OCI-LY3 (cell line): Measurements from ENCODE around the gene AGAP1.

Experiments used
- H2AFZ ChIP-seq: fragments of 200-600, 300-600 bp; shearing (Covaris generic); 2 replicates; pipeline ENCODE4 v1.6.0; 2014; ENCODE audit warnings: antibody characterized with exemption, low read depth, low read length
- H3K27ac ChIP-seq: fragments of 200-600, 300-600 bp; sonication (generic); 2 replicates; pipeline ENCODE4 v1.5.1; 2014; ENCODE audit warnings: mild to moderate bottlenecking, low read length, moderate library complexity, mixed read lengths
- H3K27me3 ChIP-seq: fragments of 200-600, 300-600 bp; sonication (generic); 2 replicates; pipeline ENCODE4 v1.6.1; 2014; ENCODE audit warnings: low read depth, low read length, mixed read lengths
- H3K36me3 ChIP-seq: fragments of 200-600, 300-600 bp; sonication (generic); replicated peaks from 2 replicates; pipeline ENCODE3; 2014; ENCODE audit warnings: low read depth, low read length, mixed read lengths
- H3K4me1 ChIP-seq: fragments of 300-600, 200-600 bp; sonication (generic); 2 replicates; pipeline ENCODE4 v1.6.1; 2014; ENCODE audit warnings: low read length, mixed read lengths
- H3K4me2 ChIP-seq: fragments of 200-600, 300-600 bp; sonication (generic); 2 replicates; pipeline ENCODE4 v1.6.1; 2014; ENCODE audit warnings: low read length, mixed read lengths
- H3K4me3 ChIP-seq: fragments of 300-600, 200-600 bp; sonication (generic); 2 replicates; pipeline ENCODE4 v1.5.1; 2014; ENCODE audit warnings: antibody characterized with exemption, mild to moderate bottlenecking, low read length, moderate library complexity
- H3K79me2 ChIP-seq: fragments of 300-600, 200-600 bp; shearing (Covaris generic); 2 replicates; pipeline ENCODE4 v1.6.1; 2014; ENCODE audit warnings: mild to moderate bottlenecking, low read length, mixed read lengths
- H3K9ac ChIP-seq: fragments of 300-600, 200-600 bp; shearing (Covaris generic); 2 replicates; pipeline ENCODE4 v1.6.0; 2014; ENCODE audit warnings: mild to moderate bottlenecking, low read length, moderate library complexity
- H3K9me3 ChIP-seq: fragments of 200-600, 300-600 bp; shearing (Covaris generic); 2 replicates; pipeline ENCODE4 v1.6.1; 2014; ENCODE audit warnings: low read length, mixed read lengths; ENCODE audit not compliant: insufficient read depth
- H4K20me1 ChIP-seq: fragments of 200-600, 300-600 bp; sonication (generic); 2 replicates; pipeline ENCODE4 v1.6.1; 2016; ENCODE audit warnings: low read length, mixed read lengths; ENCODE audit not compliant: insufficient read depth
- EZH2phosphoT487 ChIP-seq: fragments of 200-600 bp; shearing (Covaris generic); IDR thresholded peaks from 2 replicates; pipeline ENCODE4 v1.6.1; 2018; ENCODE audit warnings: antibody characterized with exemption, mixed run types, low read depth
- TF ChIP-seq, protein P1 (sequence below): fragments of 200-600, 300-600 bp; sonication (generic); IDR thresholded peaks from 2 replicates; pipeline ENCODE4 v1.5.1; 2014; ENCODE audit warnings: antibody characterized with exemption, low read length, low read depth

AGAP1 gene

DNA sequence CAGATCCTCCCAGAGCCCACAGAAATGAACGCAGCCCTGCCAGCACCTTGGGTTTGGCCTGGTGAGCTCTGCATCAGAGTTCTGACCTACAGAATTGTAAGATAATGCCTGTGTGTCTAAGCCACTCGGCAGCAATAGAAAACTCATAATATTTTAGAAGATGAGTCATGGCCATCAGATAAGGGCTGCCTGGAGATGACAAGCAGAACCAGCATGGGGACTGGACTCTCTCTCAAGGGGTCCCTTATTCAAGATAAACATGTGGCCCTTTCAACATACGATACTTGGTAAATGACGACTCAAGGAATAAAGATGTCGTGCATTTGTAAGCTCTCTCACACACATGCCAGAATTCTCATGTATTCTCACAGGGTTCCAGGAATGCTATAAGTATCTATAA is 8.5 kb upstream of the AGAP1 start:
- no peak overlapping the region for H3K9ac ChIP-seq
- no peak overlapping the region for H2AFZ ChIP-seq
- no peak overlapping the region for H3K27ac ChIP-seq
- no peaks in the 10 kb centered on the region for H3K27me3 ChIP-seq
- no peak overlapping the region for H3K4me2 ChIP-seq
- no peak for TF ChIP-seq EZH2phosphoT487
- TF ChIP-seq, protein P1, sequence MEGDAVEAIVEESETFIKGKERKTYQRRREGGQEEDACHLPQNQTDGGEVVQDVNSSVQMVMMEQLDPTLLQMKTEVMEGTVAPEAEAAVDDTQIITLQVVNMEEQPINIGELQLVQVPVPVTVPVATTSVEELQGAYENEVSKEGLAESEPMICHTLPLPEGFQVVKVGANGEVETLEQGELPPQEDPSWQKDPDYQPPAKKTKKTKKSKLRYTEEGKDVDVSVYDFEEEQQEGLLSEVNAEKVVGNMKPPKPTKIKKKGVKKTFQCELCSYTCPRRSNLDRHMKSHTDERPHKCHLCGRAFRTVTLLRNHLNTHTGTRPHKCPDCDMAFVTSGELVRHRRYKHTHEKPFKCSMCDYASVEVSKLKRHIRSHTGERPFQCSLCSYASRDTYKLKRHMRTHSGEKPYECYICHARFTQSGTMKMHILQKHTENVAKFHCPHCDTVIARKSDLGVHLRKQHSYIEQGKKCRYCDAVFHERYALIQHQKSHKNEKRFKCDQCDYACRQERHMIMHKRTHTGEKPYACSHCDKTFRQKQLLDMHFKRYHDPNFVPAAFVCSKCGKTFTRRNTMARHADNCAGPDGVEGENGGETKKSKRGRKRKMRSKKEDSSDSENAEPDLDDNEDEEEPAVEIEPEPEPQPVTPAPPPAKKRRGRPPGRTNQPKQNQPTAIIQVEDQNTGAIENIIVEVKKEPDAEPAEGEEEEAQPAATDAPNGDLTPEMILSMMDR = no peak
- H3K79me2 ChIP-seq = no peaks in the 10 kb centered on the region
- H4K20me1 ChIP-seq = no peaks in the 10 kb centered on the region
- H3K36me3 ChIP-seq = no peaks in the 10 kb centered on the region
- H3K4me1 ChIP-seq = no peaks in the 10 kb centered on the region
- H3K4me3 ChIP-seq = no peak overlapping the region
- H3K9me3 ChIP-seq = no peaks in the 10 kb centered on the region

DNA sequence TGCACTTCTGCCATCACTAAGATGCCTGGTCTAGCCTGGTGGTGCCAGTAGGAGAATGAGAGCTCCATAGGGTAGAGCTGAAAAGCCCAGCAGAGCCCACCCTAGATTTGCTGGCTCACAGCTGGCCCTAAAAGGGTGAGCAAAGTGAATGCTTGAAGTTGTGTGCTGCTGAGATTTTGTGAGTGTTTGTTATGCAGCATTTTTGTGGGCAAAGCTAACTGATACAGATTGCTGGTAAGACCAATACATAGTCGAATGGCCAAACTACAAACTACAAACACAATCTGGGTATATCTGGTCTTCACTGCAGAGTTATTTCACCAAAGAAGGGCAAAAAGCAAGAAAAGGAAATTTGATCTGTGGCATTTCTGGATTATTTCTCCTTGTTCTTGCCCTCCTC is 7.1 kb upstream of the AGAP1 start:
- no peaks in the 10 kb centered on the region for H4K20me1 ChIP-seq
- no peak overlapping the region for H3K4me3 ChIP-seq
- H3K4me1 ChIP-seq = no peaks in the 10 kb centered on the region
- H3K4me2 ChIP-seq = no peak overlapping the region
- H3K36me3 ChIP-seq = no peaks in the 10 kb centered on the region
- TF ChIP-seq, protein P1 = no peak
- TF ChIP-seq EZH2phosphoT487 = no peak
- no peaks in the 10 kb centered on the region for H3K79me2 ChIP-seq
- no peak overlapping the region for H2AFZ ChIP-seq
- no peaks in the 10 kb centered on the region for H3K27me3 ChIP-seq
- no peak overlapping the region for H3K27ac ChIP-seq
- H3K9me3 ChIP-seq = no peaks in the 10 kb centered on the region
- no peak overlapping the region for H3K9ac ChIP-seq

DNA sequence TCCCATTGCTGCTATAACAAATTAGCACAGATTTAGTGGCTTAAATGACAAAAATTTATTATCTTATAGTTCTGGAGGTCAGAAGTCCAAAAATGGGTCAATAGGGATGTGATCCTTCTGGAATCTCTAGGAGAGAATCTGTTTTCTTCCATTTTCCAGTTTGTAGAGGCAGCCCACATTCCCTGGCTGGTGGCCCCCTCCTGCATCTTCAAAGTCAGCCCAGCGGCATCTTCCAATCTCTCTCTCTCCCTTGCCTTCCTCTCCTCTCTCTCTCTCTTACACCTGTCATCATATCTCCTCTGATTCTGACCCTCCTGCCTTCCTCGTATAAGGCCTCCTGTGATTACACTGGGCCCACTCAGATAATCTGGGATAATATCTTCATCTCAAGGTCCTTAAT is 3.9 kb upstream of the AGAP1 start:
- TF ChIP-seq, protein P1 = no peak
- no peak for TF ChIP-seq EZH2phosphoT487
- H3K27me3 ChIP-seq = no peaks in the 10 kb centered on the region

DNA sequence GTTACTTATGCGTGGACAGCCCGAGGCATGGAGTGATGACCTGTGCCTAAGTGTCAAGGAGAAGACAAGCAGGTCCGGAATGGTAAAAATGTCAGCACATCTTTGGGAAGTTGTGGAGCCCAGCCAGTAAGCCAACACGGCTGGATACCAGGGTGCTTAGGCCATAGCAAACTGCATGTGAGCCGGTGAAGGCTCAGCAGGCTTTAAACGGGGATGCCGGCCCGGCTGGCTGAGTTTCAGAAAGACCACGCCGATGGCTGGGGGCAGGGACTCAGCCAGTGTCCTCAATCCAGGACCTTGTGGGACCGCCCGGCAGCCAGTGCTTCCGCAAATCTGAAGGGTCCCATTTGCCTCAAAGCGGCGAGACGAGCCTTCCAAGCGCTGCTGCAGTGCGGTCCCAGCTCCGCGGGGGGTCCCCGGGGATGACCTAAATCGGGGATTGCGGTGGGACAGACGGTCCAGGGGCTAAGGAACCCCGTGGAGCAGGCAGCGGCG is 946 bp upstream of the AGAP1 start:
- H3K4me2 ChIP-seq = no peak overlapping the region
- H3K9me3 ChIP-seq = no peaks in the 10 kb centered on the region
- no peak overlapping the region for H3K4me3 ChIP-seq
- TF ChIP-seq EZH2phosphoT487 = no peak
- H3K36me3 ChIP-seq = no peaks in the 10 kb centered on the region
- H4K20me1 ChIP-seq = no peaks in the 10 kb centered on the region
- no peaks in the 10 kb centered on the region for H3K27me3 ChIP-seq
- H3K4me1 ChIP-seq = no peaks in the 10 kb centered on the region
- H3K79me2 ChIP-seq = no peaks in the 10 kb centered on the region
- no peak overlapping the region for H3K9ac ChIP-seq
- no peak overlapping the region for H2AFZ ChIP-seq
- no peak overlapping the region for H3K27ac ChIP-seq

More for the DNA sequence above, 3.9 kb upstream of the AGAP1 start:
- Histone ChIP-seq H3K36me3 (no peaks in the 10 kb centered on the region), H2AFZ (no peak overlapping the region), H3K9ac (no peak overlapping the region), H4K20me1 (no peaks in the 10 kb centered on the region), H3K9me3 (no peaks in the 10 kb centered on the region), H3K27ac (no peak overlapping the region), H3K79me2 (no peaks in the 10 kb centered on the region), H3K4me1 (no peaks in the 10 kb centered on the region), H3K4me3 (no peak overlapping the region), H3K4me2 (no peak overlapping the region)

DNA sequence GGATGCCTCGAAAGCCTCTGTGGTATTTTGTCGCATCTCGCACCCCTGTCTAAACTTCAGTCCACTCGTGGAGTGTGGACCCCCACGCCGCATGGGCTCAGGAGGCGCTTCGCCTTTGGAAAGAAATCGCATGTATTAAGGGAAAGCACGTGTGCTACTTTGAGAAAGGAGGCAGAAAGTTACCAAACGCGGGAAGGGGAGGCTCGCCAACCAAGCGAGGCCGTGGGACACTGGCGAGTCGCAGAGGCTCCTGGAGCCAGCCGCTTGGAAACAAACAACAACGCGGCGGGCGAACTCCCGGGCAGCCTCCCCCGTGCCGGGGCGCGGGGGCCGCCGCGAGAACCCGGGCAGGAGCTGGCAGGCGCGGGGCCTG is 455 bp upstream of the AGAP1 start:
- Histone ChIP-seq H3K79me2 (no peaks in the 10 kb centered on the region), H3K27me3 (no peaks in the 10 kb centered on the region), H3K9me3 (no peaks in the 10 kb centered on the region), H3K36me3 (no peaks in the 10 kb centered on the region), H3K4me1 (no peaks in the 10 kb centered on the region), H3K4me3 (no peak overlapping the region), H2AFZ (no peak overlapping the region), H4K20me1 (no peaks in the 10 kb centered on the region), H3K27ac (no peak overlapping the region), H3K4me2 (no peak overlapping the region), H3K9ac (no peak overlapping the region)
- no peak for TF ChIP-seq EZH2phosphoT487
- TF ChIP-seq, protein P1 = no peak
